ENCODE results near the gene NRSN1. TPM values are rescaled to one million over a fixed set of nuclear protein-coding genes. Genes with fewer than 3 reads are reported as not detected.

NRSN1 gene
- total and polyA plus RNA-seq, 2 of the 13 experiments (the other 11 are each of a cell fraction or from before 2014, with no cell fraction given) = not detected

DNA sequence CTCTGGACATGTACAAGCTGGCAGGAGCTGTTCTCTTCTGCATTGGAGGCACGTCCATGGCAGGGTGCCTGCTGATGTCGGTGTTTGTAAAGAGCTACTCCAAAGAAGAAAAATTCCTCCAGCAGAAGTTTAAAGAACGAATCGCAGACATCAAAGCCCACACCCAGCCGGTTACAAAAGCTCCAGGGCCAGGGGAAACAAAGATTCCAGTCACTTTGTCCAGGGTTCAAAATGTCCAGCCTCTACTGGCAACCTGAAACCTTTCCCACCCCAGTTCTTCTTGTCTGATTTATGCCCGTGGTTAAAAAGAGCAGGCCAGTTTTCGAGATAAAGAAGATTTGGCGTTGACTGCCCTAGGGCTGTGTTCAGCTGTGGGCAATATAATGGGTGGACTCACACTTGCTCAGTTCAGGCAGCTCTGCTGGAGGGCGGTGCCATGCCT is 19.7 kb downstream of the NRSN1 start (continued):
- TF ChIP-seq, protein P1, sequence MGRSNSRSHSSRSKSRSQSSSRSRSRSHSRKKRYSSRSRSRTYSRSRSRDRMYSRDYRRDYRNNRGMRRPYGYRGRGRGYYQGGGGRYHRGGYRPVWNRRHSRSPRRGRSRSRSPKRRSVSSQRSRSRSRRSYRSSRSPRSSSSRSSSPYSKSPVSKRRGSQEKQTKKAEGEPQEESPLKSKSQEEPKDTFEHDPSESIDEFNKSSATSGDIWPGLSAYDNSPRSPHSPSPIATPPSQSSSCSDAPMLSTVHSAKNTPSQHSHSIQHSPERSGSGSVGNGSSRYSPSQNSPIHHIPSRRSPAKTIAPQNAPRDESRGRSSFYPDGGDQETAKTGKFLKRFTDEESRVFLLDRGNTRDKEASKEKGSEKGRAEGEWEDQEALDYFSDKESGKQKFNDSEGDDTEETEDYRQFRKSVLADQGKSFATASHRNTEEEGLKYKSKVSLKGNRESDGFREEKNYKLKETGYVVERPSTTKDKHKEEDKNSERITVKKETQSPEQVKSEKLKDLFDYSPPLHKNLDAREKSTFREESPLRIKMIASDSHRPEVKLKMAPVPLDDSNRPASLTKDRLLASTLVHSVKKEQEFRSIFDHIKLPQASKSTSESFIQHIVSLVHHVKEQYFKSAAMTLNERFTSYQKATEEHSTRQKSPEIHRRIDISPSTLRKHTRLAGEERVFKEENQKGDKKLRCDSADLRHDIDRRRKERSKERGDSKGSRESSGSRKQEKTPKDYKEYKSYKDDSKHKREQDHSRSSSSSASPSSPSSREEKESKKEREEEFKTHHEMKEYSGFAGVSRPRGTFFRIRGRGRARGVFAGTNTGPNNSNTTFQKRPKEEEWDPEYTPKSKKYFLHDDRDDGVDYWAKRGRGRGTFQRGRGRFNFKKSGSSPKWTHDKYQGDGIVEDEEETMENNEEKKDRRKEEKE (IDR thresholded peaks at IDR 0.05) = no peak
- TF ChIP-seq ESRRA (CRISPR knock-in tag; IDR thresholded peaks at IDR 0.05; ENCODE audit: low read depth) (no peak), KAT2B (IDR thresholded peaks at IDR 0.05; ENCODE audit: borderline replicate concordance, low read depth, low read length) (no peak), ZNF850 (CRISPR knock-in tag; conservative IDR thresholded peaks at IDR 0.05) (no peak), MYPOP (CRISPR knock-in tag; IDR thresholded peaks at IDR 0.05) (no peak), ZNF33B (CRISPR knock-in tag; IDR thresholded peaks at IDR 0.05) (no peak), ZNF136 (CRISPR knock-in tag; IDR thresholded peaks at IDR 0.05; ENCODE audit: low read depth) (no peak), ZBTB37 (CRISPR knock-in tag; IDR thresholded peaks at IDR 0.05) (no peak), ZSCAN20 (CRISPR knock-in tag; IDR thresholded peaks at IDR 0.05; ENCODE audit: borderline replicate concordance) (no peak), ZNF644 (CRISPR knock-in tag; IDR thresholded peaks at IDR 0.05; ENCODE audit: low read depth) (peak; percentile 84; the same call in 1 of the 2 replicates), ZNF615 (CRISPR knock-in tag; IDR thresholded peaks at IDR 0.05; ENCODE audit: borderline replicate concordance) (no peak), ZNF547 (CRISPR knock-in tag; IDR thresholded peaks at IDR 0.05) (no peak), RFX5 (IDR thresholded peaks at IDR 0.05; ENCODE audit: low read depth, low read length) (no peak), BORCS8-MEF2B (CRISPR knock-in tag; IDR thresholded peaks at IDR 0.05) (no peak), XRCC5 (optimal IDR thresholded peaks at IDR 0.05; ENCODE audit: low read length) (no peak), U2AF2 (IDR thresholded peaks at IDR 0.05; ENCODE audit: low read depth, low read length) (no peak), STAG1 (CRISPR knock-in tag; IDR thresholded peaks at IDR 0.05) (peak; percentile 11; the same call in 1 of the 2 replicates), MATR3 (CRISPR knock-in tag; IDR thresholded peaks at IDR 0.05) (no peak), PAX8 (CRISPR knock-in tag; IDR thresholded peaks at IDR 0.05; ENCODE audit: borderline replicate concordance) (no peak), ETV6 (CRISPR knock-in tag; conservative IDR thresholded peaks at IDR 0.05) (no peak), CEBPB (IDR thresholded peaks at IDR 0.05; ENCODE audit: borderline replicate concordance, low read depth, low read length) (no peak), ZSCAN25 (CRISPR knock-in tag; IDR thresholded peaks at IDR 0.05) (no peak)
- TF ChIP-seq, protein P2, sequence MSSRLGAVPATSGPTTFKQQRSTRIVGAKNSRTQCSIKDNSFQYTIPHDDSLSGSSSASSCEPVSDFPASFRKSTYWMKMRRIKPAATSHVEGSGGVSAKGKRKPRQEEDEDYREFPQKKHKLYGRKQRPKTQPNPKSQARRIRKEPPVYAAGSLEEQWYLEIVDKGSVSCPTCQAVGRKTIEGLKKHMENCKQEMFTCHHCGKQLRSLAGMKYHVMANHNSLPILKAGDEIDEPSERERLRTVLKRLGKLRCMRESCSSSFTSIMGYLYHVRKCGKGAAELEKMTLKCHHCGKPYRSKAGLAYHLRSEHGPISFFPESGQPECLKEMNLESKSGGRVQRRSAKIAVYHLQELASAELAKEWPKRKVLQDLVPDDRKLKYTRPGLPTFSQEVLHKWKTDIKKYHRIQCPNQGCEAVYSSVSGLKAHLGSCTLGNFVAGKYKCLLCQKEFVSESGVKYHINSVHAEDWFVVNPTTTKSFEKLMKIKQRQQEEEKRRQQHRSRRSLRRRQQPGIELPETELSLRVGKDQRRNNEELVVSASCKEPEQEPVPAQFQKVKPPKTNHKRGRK (CRISPR knock-in tag; IDR thresholded peaks at IDR 0.05) = no peak
- TF ChIP-seq, protein P3, sequence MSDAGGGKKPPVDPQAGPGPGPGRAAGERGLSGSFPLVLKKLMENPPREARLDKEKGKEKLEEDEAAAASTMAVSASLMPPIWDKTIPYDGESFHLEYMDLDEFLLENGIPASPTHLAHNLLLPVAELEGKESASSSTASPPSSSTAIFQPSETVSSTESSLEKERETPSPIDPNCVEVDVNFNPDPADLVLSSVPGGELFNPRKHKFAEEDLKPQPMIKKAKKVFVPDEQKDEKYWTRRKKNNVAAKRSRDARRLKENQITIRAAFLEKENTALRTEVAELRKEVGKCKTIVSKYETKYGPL (CRISPR knock-in tag; IDR thresholded peaks at IDR 0.05) = no peak
